Activated CD8-positive, alpha-beta memory T cell treated with anti-CD3 and anti-CD28 coated beads, Interleukin-2, amount 50 U/mL, for 24 hours (primary cell): ENCODE measurements around the gene TYMS.

Experiments
- DNase-seq: peaks from one replicate; pipeline ENCODE4 v3.0.0-alpha.2; 2020; ENCODE audit errors: extremely low read depth

TYMS gene

DNA sequence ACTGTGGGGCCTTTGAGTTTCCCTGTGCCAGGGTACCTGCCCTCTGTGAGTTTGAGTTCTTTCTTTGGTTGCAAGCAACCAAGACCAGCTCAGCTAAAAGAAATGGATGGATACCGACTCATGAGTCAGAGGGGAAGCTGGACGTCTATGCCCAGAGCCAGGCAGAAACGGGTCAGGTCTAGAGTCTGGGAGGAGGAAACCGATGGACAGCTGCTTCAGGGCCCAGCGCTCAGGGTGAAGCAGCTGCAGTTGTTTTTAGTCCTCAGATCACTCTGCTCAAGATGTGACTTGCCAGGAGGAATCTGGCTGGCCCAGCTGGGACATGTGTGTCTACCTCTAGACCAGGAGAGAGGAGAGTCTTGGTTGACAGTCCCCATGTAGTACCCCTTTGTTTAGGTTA is 10.1 kb upstream of the TYMS start:
- DNase-seq: no peak

DNA sequence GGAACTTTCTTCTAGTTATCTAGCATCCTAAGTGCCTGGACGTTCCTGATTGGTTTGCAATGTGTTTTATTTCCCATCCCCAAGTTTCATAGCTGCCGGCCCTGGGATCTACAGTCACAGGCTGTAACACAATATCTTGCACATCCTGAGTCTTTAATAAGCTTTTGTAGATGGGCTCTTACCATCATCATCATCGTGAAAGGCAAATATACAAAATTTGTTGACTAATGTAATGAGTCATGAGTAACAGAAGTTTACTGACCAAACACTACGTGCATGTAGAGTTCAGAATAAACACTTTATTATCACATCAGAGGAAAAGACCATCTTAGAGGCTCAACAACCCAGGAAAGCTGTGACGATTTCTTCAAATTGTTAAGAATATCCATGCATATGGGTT is 8.1 kb upstream of the TYMS start:
- no peak for DNase-seq

DNA sequence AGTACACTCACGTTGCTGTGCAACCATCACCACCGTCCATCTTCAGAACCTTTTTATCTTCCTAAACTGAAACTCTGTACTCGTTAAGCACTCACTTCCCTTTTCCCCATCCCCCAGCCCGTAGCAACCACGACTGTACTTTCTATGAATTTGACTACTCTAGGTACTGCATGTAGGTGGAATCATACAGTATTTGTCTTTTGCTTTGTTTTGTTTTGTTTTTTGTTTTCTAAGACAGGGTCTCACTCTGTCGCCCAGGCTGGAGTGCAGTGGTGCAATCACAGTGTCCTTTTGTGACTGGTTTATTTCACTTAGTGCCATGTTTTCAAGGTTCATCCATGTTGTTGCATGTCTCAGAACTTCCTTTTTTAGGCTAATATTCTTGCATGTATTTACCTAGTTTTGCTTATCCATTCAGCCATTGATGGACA is 7.0 kb upstream of the TYMS start:
- no peak for DNase-seq

DNA sequence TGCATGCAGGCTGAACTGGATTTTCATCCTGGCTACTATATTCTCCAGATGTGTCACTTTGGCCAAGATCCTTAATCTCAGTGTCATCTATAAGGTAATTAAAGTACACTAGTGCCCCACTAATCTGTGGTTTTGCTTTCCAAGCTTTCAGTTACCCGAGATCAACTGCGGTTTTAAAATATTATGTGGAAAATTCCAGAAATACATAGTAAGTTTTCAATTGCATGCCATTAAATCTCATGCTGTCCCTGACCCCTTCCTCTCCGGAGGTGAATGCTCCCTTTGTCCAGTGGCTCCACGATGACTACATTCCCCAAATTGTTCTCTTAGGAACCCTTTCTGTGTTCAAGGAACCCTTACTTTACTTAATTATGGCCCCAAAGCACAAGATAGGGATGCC is 5.3 kb upstream of the TYMS start:
- no peak for DNase-seq

DNA sequence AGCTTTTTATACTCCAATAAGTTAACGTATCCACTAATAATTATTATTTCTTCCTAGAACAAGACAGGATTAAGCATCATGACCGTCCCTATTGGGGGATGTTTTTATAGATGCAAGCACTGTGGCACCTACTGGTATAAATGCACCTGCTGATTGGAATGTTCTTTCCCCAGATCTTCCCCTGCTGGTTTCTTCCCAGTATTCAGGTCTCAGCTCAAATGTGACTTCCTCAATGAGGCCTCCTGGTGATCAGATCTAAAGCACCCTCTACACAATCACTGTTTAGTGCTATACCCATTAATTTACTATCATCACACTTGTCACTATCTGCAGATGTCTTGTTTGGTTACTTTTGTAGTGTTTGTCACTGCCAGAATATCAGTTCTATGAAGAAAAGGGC is 3.9 kb upstream of the TYMS start:
- DNase-seq: no peak

DNA sequence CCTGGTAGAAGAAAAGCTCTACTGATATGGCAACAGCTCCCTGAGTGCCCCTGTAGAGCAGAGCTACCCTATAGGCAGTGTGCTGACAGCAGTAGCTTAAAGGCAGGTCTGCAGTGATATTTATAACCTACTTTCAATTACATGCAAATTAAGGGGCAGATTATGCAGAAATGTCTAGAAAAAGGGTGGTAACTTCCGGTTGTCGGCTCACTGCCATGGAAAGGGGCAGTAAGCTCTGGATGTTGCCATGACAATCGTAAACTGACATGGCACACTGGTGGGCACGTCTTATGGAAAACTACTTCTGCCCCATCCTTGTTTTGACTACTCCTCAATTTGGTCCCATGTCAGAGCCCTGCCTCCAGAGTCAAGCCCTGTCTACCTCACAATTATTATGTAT is 2.9 kb upstream of the TYMS start:
- no peak for DNase-seq

DNA sequence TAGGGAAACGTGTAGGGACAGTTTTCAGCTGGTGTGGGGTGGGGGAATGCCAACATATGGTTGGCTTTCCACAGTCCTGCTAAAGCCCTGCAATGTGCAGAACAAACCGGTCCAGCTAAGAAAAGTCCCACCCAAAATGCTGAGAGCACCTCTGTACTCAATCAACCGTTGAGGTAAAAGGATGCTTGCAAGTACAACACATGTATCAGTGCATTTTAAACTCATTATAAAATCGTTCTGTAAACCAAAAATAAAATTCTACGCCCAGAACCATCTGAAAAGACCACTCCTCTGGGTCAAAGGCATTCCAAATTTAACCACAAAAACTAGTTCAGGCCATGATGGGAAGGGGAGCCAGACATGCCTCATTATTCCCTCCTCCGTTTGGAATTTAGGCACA is 2.0 kb upstream of the TYMS start:
- DNase-seq: no peak

DNA sequence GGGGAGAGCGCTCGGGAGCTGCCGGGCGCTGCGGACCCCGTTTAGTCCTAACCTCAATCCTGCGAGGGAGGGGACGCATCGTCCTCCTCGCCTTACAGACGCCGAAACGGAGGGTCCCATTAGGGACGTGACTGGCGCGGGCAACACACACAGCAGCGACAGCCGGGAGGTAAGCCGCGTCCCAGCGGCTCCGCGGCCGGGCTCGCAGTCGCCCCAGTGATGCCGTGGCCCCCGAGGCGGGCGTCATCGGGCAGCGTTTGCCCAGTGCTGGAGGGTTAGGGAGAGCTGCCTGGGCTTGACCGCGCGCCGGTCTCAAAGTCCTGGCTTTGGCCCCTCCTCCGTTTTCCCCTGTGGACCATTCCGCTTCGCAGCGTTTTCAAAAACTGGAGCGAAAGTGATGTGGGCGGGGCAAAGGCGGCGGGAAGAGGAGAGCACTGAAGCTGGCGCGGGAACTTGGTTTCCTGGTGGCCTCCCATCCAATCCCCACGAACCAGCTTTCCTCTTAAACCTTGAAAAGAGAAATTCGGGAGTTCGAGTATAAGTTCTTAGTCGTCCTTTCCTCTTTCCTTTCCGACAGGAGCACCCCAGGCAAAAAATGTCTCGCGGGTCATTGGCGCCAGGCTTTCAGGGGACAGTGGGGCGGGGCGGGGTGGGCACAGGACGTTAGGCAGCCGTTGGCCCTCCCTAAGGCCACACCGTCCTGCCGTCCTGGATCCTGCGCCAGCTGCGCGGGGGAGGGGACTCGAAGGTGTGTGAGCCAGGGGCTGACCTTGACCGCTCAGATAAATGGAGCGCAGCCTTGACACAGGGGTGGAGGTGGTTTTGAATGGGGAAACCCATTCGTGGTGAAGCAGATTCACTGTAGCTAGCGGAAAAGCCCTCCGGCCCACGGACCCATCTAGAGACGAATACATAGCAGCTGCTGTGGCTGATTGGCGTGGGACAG is 821 bp downstream of the TYMS start:
- DNase-seq: peak; percentile 57

DNA sequence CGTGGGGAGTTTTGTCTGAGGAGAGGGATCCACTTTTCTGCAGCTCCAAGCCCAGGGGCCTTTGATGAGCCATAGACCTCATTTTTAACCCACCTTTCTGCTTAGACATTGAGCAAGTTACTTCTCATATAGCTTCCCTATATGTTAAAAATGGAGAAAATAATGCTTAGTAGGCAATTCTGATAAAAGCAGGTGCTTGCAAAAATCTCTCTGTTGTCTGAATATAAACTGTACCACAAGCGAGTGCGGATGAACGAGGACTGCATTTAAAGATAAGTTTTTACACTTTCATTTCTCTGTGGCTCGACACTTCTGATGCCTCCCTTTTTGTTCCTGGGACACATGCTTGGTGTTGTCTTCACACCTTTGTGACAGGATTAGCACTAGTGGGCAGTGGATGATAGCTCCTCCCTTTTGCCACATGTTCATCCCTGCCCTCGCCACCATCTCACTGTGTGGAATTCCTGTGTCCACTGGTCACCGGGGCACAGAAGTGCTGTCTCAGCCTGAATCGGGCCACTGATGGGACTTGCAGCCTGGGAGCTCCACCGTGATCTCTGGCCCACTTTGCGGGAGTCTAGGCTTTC is 1.6 kb downstream of the TYMS start:
- no peak for DNase-seq

DNA sequence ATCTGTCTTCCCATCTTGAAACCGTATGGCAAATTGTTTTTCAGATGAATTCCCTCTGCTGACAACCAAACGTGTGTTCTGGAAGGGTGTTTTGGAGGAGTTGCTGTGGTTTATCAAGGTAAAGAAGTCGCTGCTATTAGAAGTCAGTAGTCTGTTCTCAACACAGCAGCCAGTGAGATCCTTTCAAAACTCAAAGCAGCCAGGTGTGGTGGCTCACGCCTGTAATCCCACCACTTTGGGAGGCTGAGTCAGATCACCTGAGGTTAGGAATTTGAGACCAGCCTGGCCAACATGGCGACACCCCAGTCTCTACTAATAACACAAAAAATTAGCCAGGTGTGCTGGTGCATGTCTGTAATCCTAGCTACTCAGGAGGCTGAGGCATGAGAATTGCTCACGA is 2.1 kb downstream of the TYMS start:
- DNase-seq: no peak

DNA sequence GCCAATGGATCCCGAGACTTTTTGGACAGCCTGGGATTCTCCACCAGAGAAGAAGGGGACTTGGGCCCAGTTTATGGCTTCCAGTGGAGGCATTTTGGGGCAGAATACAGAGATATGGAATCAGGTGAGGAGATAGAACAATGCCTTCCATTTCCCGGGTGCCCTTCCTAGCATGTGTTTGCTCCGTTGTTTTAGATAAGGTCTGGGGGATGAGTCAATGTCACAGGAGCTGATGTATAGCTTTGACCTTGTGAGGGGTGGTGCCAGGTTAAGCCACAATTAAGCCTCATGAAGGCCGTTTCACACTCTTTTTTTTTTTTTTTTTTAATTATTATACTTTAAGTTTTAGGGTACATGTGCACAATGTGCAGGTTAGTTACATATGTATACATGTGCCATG is 4.7 kb downstream of the TYMS start:
- no peak for DNase-seq

DNA sequence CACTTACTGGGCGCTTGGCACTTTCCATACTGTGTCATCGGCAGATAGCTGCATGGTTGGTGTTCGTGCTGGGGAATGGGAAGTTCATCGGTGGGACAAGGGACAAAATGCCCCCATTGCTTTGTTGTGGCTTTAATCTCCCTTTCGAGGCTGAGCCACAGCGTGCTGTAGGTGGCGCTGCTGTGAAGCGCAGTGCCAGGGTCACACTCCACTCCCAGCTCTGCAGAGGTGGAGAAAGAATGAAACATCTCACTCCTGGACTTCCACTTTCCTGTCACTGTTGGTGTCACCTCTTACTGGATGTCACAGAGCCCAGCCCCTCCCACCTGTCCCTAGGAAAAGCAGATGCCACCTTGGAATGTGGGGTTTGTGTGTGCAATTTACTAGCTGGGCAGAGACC is 8.7 kb downstream of the TYMS start:
- no peak for DNase-seq

DNA sequence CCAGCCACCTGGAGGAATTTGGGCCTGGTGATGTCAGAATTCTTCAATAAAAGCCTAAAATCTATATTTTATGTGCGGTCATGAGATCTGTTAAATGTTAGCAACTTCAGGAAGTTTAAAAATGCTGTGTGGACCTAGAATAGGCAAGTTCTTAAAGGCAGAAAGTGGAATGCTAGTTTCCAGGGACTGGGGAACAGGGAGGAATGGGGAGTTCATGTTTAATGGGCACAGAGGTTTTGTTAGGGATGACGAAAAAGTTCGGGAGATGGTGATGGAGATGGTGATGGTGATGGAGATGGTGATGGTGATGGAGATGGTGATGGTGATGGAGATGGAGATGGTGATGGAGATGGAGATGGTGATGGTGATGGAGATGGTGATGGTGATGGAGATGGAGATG is 9.2 kb downstream of the TYMS start:
- DNase-seq: no peak

DNA sequence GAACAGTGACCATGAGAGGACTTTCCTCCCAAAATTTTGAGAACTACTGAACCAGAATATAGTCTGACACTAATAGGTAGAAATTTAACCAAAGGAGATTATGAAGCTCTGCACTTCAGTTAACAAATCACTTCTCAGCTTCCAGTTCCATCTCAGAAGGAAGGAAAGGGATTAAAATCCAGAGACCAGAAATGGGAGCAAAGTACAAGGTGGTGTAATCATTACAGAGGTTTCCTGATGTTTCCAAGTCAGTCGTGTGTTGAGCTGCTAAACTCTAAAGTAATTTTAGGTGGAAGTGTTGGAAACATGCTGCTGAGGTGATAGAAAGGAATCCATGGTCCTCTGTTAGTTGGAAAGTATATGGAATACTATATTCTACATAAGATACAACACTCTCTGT is 10.8 kb downstream of the TYMS start:
- no peak for DNase-seq

DNA sequence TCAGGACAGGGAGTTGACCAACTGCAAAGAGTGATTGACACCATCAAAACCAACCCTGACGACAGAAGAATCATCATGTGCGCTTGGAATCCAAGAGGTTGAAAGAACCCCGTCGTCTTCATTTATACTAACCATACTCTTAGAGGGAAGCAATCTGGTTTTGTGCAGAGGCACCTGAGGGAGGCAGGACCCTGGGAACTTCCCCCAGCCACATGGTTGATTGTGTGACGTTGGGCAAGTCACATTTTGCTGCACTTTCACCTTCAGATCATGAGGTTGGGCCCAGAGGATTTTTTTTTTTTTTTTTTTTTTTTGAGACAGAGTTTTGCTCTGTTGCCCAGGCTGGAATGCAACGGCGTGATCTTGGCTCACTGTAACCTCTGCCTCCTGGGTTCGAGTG is 11.6 kb downstream of the TYMS start:
- no peak for DNase-seq

DNA sequence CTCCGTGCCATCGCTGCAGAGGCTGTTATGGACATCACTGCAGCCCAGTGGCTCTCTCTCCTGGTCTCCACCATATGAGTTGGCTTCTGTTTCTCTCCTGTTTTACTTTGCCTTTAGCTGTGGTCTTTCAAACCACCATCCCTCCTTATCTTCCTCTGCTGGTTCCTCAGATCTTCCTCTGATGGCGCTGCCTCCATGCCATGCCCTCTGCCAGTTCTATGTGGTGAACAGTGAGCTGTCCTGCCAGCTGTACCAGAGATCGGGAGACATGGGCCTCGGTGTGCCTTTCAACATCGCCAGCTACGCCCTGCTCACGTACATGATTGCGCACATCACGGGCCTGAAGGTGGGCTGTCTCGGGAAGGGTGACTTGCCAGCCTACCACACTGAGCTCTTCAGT is 13.1 kb downstream of the TYMS start:
- DNase-seq: no peak

DNA sequence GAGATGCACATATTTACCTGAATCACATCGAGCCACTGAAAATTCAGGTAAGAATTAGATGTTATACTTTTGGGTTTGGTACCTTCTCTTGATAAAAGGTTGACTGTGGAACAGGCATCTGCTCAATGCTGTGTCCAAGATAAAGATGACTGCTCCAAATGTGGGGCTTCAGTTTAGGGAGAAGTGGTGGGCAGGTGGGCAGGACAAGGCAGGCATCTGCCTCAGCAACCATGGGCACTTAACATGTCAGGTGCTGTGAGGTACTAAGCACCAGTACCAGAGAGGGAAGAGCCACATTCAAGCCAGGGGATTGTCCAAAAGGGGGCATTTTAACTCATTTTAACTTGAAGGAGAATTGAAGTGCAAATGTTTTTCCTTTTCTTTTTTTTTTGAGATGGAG is 14.0 kb downstream of the TYMS start:
- DNase-seq: no peak

DNA sequence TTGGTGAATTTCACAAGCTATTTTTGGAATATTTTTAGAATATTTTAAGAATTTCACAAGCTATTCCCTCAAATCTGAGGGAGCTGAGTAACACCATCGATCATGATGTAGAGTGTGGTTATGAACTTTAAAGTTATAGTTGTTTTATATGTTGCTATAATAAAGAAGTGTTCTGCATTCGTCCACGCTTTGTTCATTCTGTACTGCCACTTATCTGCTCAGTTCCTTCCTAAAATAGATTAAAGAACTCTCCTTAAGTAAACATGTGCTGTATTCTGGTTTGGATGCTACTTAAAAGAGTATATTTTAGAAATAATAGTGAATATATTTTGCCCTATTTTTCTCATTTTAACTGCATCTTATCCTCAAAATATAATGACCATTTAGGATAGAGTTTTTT is 15.9 kb downstream of the TYMS start:
- no peak for DNase-seq

DNA sequence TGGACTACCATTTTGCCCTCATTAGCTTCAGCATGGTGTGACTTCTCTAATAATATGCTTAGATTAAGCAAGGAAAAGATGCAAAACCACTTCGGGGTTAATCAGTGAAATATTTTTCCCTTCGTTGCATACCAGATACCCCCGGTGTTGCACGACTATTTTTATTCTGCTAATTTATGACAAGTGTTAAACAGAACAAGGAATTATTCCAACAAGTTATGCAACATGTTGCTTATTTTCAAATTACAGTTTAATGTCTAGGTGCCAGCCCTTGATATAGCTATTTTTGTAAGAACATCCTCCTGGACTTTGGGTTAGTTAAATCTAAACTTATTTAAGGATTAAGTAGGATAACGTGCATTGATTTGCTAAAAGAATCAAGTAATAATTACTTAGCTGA is 16.3 kb downstream of the TYMS start:
- DNase-seq: no peak

DNA sequence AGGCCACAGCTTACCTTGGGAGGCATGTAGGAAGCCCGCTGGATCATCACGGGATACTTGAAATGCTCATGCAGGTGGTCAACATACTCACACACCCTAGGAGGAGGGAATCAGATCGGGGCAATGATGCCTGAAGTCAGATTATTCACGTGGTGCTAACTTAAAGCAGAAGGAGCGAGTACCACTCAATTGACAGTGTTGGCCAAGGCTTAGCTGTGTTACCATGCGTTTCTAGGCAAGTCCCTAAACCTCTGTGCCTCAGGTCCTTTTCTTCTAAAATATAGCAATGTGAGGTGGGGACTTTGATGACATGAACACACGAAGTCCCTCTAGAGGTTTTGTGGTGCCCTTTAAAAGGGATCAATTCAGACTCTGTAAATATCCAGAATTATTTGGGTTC is 17.9 kb downstream of the TYMS start:
- no peak for DNase-seq

DNA sequence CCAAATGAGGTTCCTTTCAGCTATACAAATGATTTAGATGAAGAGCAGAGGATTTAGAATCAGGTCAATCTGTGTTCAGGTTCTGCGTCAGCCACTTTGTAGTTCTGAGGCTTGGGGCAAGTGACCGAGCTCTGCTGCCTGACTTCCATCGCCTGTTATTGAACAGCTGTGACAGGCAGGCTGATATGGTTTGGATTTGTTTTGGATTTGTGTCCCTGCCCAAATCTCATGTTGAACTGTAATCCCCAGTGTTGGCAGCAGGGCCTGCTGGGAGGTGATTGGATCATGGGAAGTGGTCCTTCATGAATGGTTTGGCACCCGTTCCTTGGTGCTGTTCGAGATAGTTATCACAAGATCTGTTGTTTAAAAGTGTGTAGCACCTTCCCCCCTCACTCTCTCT is 18.6 kb downstream of the TYMS start:
- DNase-seq: no peak

DNA sequence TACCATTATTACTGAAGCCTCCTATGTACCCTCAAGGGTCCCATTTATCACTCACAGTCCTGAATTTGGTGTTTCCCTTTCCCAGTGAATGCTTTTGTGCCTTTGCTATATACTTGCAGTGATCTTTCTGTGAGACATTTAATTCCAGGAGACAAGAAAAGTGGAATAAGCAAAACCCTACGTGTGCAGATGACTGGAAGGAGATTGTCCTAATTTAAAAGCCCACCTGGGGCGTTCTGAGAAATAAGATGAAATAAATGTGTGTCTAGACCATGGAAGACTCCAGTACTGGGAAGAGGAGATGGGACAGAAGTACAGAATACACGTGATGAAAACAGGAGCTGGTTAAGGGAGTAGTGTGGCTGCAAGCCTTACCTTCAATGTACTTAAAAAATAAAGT is 19.3 kb downstream of the TYMS start:
- no peak for DNase-seq

DNA sequence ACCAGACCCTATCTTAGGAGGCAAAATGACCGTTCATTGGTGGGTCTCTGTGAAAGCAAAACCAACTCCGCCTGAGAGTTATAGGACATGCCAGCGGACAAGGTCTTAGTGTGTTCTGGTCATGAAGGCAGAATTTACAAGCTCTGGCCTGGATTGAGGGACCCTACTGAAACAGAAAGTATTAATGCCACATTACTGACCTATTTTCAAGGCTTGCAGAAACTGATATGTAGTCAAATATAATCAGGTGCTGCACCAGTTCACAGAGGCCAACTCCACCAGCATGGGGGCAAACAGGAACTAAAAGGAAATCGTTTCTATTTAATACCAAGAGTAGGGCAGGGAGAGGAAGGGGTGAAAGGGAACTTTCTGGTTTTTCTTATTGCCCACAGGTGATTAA is 19.7 kb downstream of the TYMS start:
- DNase-seq: no peak

DNA sequence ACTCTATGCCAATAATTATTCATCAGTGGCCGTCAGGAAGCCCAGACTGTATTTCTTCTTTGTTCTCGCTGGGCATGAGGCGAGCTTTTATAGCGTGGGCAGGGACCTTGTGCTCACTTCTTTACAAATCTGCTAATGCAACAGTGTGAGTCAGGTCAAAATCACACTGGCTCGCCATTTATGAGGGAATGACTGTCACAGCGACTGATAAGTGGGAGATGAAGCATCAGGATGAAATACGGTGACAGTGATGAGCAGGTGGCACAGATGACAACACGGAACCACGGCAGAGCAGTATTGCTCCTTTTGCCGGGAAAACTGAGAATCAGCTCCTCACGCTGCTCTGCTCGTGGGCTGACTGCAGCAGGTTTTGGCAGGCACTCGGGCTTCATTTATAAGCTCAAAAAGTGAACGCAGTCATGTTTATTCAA is 20.5 kb downstream of the TYMS start:
- no peak for DNase-seq
